IPS-NIHi7 (cell line): ENCODE results near the gene SDF4.

ENCODE experiments used
- DNase-seq: peaks from one replicate; pipeline ENCODE4 v3.0.0; 2012; ENCODE audit warnings: mixed read lengths; ENCODE audit errors: extremely low spot score

Gene SDF4

GRCh38 chr1:1242461-1243265, 10.9 kb upstream of the SDF4 start:
- no peak for DNase-seq

DNA sequence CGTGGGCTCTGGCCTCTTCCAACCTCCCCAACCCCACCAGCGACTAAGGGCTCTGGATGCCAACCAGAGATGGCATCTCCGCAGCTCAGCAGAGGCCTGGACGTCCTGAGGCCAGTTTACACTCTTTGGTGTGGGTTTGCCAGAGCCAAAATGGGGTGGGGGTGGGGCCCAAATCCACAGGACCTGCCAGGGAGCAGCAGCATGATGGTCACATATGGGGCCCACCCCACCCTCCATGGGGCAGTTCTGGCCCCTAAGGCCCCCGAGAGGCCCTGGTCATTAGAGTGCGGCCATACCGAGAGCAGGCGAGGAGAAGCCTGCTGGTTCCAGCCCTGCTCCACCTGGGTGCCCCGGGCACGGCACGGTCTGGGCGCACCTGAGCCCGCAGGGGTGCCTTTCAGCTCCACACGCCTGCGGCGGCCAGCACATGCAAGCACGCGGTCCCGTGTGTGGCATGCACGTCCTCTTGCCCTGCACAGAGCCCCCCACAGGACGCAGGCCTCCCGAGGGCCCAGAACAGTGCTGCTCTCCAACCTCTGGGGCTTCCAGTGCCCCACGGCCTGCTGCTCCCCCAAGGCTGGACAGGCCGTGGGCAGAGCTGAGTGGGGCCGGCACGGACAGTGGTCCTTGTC, 9.9 kb upstream of the SDF4 start:
- DNase-seq: no peak

DNA sequence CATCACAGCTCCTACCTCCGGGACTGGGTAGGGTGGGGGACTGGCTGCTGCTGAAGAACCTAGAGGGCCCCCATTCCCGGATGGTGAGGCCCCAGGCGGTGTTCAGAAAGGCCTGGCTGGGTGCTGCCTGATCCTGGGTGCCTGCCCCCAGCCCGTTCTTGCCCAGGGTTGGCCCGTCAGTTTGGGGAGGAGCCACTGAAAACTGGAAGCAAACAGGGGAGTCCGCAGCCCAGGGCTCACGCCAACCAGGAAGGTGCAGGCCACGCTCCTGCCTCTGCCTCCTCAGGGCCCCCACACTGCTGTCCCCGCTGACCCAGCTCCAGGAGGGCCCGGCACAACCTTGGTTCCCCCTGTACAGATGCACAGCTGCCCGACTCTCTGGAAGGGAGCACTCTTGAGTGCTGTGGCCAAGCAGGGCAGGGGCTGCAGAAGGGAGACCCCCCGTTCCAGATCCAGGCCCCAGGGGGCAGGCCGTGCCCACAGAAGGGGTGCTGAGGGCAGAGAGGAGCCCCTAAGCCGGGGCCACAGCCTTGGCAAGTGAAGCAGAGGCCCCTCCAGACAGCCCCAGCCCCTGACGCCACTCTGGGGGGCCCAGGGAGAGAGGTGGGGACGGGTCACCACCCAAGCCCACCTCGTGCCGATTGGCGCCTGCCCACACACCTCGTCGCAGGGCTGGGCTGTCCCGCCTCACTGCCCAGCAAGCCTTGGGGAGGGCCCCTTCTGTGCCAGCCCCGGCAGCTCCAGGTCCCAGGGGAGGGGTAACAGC, 9.2 kb upstream of the SDF4 start:
- DNase-seq: no peak

- DNase-seq: no peak
Measured at GRCh38 chr1:1240348-1240732, 8.5 kb upstream of the SDF4 start.

- DNase-seq: no peak
Measured at GRCh38 chr1:1239614-1240347, 8.0 kb upstream of the SDF4 start.

- no peak for DNase-seq
Measured at GRCh38 chr1:1239227-1239613, 7.4 kb upstream of the SDF4 start.

- no peak for DNase-seq
Measured at GRCh38 chr1:1238702-1239178, 6.9 kb upstream of the SDF4 start.

DNA sequence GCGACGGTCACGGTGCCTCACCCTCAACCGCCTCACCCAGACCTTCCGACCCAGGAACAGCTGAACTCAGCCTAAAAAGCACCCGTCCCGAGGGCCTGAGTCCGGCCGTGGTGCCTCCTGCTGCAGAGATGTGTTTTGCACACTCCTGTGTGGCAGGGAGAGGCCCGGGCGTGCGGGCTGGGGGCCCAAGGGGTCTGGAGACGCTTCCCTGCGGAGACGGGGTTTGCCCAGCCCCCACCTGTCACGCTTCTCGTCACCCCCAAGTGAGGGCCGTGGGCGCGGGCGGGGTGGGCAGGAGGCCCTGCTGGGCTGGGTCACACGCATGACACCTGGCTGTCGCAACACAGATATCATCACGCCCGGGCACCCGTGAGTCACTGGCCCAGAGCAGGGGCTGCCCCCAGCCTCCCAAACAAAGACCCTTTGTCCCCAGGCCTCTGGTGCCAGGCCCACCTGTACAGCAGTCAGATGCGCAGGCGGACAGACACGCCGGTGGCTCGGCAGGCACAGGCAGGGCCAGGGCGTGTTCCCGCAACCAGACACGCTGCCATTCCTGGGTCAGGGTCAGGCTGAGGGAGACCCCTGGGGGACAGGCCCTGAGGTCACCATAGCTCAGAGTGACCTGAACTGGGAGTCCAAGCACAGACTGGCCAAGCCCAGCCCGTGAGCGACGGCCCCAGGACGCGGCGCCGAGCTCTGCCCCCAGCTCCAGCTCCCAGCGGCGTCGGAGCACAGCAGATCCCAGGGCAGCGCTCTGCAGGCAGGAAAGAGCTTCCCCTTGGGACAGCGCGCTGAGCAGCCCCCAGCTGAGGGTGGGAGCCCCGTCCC, 6.3 kb upstream of the SDF4 start:
- DNase-seq: no peak

GRCh38 chr1:1236945-1237873, 5.4 kb upstream of the SDF4 start:
- DNase-seq: no peak

- no peak for DNase-seq
Measured at GRCh38 chr1:1236176-1236763, 4.5 kb upstream of the SDF4 start.

GRCh38 chr1:1235016-1235744, 3.4 kb upstream of the SDF4 start:
- DNase-seq: no peak

DNA sequence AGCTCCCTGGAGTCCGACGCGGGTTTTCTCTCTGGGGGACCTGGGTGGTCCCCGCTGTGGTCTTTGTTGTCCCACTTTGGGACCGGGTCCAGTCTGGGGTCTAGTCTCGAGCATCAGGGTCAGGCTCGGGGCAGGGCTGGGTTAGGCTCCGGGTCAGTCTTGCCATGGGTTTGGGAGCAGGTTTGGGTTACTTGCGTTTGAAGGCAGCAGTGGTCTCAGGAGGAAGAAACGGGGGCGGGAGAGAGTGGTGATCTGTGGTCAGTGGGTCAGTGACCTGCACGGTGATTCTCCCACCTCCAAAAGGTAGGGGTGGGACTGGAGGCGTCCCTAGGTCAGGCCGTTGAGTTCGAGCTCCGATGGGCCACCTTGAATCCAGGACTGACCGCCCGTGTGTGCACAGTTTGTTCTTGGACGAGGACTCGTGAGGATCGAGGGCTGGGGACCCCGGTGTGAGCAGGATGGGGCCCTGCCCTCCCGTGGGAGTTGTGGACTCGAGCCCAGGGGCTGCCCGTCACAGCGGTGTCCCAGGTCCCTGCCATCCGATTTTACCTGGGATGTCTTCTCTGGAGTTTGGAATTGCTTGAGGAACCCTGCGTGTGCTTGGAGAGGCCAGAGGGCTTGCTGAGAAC, 2.5 kb upstream of the SDF4 start:
- DNase-seq: no peak

DNA sequence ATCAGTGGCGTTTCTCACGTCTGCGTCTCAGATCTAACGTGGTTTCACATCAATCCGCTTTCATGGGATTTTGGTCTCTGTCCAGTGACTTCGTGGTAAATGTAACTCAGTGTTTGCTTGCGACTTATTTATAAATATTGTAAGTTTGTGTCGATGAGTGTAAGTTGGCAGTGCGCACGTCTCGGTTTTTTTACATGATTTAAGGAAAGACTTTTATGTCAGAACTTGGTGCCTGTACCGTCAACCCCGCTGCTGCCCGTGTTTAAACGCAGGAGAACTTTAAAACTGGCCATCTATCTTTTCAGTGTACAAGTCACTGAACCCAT, 1.7 kb upstream of the SDF4 start:
- no peak for DNase-seq

- no peak for DNase-seq
Measured at GRCh38 chr1:1232796-1233566, 1.2 kb upstream of the SDF4 start.

DNA sequence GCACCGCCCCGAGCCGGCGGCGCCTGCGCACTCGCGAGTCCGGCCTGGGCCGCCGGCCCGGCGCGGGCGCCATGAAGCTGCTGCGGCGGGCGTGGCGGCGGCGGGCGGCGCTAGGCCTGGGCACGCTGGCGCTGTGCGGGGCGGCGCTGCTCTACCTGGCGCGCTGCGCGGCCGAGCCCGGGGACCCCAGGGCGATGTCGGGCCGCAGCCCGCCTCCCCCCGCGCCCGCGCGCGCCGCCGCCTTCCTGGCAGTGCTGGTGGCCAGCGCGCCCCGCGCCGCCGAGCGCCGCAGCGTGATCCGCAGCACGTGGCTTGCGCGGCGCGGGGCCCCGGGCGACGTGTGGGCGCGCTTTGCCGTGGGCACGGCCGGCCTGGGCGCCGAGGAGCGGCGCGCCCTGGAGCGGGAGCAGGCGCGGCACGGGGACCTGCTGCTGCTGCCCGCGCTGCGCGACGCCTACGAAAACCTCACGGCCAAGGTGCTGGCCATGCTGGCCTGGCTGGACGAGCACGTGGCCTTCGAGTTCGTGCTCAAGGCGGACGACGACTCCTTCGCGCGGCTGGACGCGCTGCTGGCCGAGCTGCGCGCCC, 501 bp upstream of the SDF4 start, which contains the start of gene B3GALT6:
Gene B3GALT6, plus strand, starts transcription at position 30 of the 588 bp plus-strand sequence. Its CDS starts 42 bp downstream, at position 72.
- no peak for DNase-seq

DNA sequence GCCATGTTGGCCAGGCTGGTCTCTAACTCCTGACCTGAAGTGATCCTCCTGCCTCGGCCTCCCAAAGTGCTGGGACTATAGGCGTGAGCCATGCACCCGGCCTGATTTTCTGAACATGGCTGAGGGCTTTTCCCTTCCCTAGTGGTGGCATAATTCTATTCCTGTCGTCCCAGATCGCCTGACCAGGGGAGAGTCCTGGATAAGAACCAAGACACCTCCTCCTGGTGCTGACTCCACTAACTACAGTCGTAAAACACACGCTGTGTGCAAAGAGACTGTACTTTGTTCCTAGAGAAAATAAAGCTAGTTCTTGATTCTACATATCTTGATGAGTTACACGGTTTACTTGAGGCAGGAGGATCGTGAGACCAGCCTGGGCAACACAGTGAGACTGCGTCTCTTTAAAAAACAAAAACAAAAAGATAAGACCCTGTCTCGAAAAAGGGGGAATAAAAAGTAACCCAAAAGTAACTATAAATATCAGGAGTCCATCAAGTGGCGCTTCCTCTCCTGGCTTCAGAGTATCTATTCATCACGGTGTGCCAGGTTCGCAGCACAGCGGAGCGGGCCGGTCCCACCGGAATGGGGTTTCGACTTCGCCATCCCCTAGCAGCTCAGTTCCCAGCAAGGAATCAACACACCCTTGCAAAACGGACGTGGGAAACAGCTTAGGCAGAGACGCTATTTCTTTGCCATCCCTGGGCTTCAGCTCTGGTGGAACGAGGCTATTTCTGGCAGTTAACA, 973 bp downstream of the SDF4 start:
- DNase-seq: no peak

DNA sequence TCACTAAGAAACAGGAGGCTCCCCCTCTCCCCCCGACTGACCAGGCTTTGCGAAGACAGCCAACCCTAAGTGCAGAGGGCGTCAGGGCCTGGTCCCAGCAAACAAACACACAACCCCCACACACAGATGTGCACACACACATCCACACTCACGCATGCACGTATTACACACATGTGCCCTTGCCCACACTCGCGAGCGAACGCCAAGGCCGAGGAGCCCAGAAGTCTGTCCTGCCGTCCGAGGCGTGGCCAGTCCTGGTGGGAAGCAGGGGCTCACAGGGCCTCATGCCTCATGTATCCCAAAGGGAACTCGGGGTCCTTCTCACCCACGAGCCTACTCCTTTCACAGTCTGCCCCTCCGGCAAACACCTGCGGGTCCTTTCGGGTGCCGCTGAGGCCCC, 2.0 kb downstream of the SDF4 start:
- DNase-seq: no peak
